Embryonic facial prominence (tissue), 1 donor: ENCODE measurements around the gene LMO2.

Experiments
- DNase-seq: peaks from one replicate; pipeline ENCODE4 v3.0.0-alpha.2; 2016; ENCODE audit errors: extremely low spot score

Gene LMO2

GRCh38 chr11:33913991-33914390 is 22.1 kb upstream of the LMO2 start:
- DNase-seq: no peak

GRCh38 chr11:33912405-33913361 is 20.8 kb upstream of the LMO2 start:
- DNase-seq: no peak

- no peak for DNase-seq
Observed at GRCh38 chr11:33910958-33911339, 19.1 kb upstream of the LMO2 start.

- DNase-seq: no peak
Observed at GRCh38 chr11:33910296-33910957, 18.6 kb upstream of the LMO2 start.

GRCh38 chr11:33909552-33909951 is 17.7 kb upstream of the LMO2 start:
- no peak for DNase-seq

GRCh38 chr11:33909150-33909549 is 17.3 kb upstream of the LMO2 start:
- DNase-seq: no peak

- no peak for DNase-seq
Observed at GRCh38 chr11:33907421-33907820, 15.5 kb upstream of the LMO2 start.

GRCh38 chr11:33906484-33907186 is 14.8 kb upstream of the LMO2 start:
- DNase-seq: no peak

- DNase-seq: no peak
Observed at GRCh38 chr11:33904102-33904501, 12.2 kb upstream of the LMO2 start.

- no peak for DNase-seq
Observed at GRCh38 chr11:33900159-33900840, 8.4 kb upstream of the LMO2 start.

- DNase-seq: no peak
Observed at GRCh38 chr11:33899400-33900037, 7.6 kb upstream of the LMO2 start.

- no peak for DNase-seq
Observed at GRCh38 chr11:33898957-33899356, 7.1 kb upstream of the LMO2 start.

GRCh38 chr11:33897761-33898375 is 6.0 kb upstream of the LMO2 start:
- no peak for DNase-seq

GRCh38 chr11:33896911-33897310 is 5.0 kb upstream of the LMO2 start:
- no peak for DNase-seq

GRCh38 chr11:33895752-33896137 is 3.9 kb upstream of the LMO2 start:
- DNase-seq: no peak

GRCh38 chr11:33894398-33894746 is 2.5 kb upstream of the LMO2 start:
- DNase-seq: no peak

GRCh38 chr11:33893711-33894397 is 2.0 kb upstream of the LMO2 start:
- DNase-seq: no peak

- DNase-seq: no peak
Observed at GRCh38 chr11:33892906-33893594, 1.2 kb upstream of the LMO2 start.

- DNase-seq: no peak
Observed at GRCh38 chr11:33889821-33890378, 2.0 kb downstream of the LMO2 start.

- no peak for DNase-seq
Observed at GRCh38 chr11:33889296-33889695, 2.6 kb downstream of the LMO2 start.
